ENCODE measurements around the gene COL15A1. TPM values are rescaled to one million over a fixed set of nuclear protein-coding genes. Genes with fewer than 3 reads are reported as not detected.
"Not testable (repeated sequence)": the region's sequence is repeated elsewhere in the genome, so short reads cannot be mapped to it uniquely, and the experiment has no call there.

Gene COL15A1
- total RNA-seq, 1 donor from 2014 or later, result 0.05 TPM

DNA sequence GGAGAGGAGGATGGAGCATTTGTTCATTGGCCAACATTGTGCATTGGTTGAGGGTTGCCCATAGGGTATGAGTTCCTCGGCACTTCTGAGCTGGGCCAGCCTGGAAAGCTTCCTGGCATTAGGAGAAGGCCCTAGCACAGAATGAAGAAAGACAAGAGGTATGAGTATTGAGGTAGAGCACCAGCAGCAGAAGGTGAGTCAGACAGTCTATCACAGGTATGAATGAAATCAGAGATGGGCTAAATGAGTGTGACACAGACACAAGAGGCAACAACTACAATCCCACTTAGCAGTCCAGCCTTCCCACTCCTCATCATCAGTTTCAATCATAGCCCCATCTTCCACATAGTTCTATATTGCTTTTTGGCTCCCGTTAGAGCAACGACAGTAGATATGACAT lies 135.8 kb downstream of the COL15A1 start:
- no peak for DNase-seq (ENCODE audit: low read depth)

GRCh38 chr9:99083051-99083450 lies 139.3 kb downstream of the COL15A1 start:
- DNase-seq (ENCODE audit: low read depth), result no peak

DNA sequence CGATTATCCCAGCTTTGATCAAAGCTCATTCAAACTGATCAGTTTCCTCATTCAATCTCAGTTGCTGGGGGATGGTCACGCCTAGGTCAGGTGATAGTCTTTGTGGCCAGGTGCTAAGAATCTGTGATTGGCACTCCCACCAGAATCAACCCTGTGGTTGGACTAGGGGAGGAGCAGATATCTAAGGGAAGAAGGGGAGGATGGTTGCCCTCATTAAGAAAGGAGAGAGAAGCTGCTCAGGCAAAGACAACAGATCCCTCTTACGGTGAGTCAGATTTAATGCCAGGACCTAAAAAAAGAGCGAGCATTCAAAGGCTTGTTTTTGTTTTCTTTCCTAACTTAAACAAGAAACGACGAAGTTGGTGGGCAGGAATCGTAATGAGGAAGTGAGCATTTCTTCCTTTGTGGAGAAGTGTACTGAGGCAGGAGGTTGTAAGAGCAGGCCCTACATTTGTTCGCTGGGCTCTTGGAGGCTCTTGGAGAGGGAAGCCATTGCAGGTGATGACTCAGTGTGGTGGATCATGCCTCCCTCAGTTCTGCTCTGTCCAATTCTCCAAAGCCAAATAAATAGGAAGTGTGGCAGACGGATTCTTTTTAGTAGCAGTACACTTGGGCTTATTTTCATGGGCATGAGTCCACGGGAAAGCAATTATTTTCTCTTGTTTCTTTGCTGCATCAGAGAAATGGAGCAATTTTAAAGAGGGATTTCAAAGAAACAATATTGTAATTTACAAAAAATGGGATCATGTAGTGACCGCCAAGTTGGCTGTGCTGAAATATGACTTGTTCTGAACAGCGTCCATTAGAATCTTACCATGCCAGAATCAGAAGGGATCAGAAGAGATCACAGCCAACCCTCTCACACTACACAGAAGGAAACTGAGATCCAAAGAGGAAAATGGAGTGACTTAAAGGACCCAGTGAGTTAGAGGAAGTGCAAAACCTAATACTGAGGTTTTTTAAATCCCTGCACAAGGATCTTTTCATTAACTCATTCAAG lies 142.5 kb downstream of the COL15A1 start:
- DNase-seq (ENCODE audit: low read depth), result no peak

- DNase-seq (ENCODE audit: low read depth), result no peak
Measured at GRCh38 chr9:99087462-99087861, 143.8 kb downstream of the COL15A1 start.

- DNase-seq (ENCODE audit: low read depth), result peak; percentile 47
Measured at GRCh38 chr9:99090336-99091130, 146.8 kb downstream of the COL15A1 start.

GRCh38 chr9:99092643-99093491 lies 149.2 kb downstream of the COL15A1 start:
- no peak for DNase-seq (ENCODE audit: low read depth)

DNA sequence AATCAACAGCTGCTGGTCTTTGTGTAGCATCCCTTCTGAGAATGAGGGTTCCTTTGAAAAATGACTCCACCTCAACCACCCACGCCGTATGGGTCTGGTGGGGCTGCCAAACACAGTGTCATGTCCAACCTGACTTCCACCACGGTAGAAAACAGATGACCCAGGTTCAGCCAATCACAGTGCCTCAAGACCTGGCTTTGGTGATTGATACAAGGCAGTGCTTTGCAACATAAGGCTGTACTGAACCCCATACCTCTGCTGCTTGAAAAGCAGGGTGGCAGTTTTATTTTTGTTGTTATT lies 149.7 kb downstream of the COL15A1 start:
- no peak for DNase-seq (ENCODE audit: low read depth)

DNA sequence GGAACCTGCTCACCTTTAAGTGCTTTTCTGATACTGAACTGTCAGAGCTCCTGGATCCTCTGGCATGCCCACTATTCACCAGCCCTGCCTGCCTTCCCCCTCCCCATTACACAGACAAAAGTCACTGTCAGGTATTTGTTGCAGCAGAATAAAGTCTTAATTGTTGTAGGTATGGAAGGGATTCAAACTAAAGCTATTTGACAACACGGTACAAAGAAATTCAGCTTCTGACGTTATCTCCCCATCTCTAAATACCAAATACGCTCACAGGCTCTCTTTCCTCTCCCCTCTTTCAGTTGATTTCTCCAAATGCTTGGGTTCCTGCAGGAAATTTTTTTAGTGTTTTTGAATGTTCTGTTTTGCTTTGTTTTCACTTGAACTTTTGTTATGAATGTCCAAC lies 151.9 kb downstream of the COL15A1 start:
- DNase-seq (ENCODE audit: low read depth), result no peak

DNA sequence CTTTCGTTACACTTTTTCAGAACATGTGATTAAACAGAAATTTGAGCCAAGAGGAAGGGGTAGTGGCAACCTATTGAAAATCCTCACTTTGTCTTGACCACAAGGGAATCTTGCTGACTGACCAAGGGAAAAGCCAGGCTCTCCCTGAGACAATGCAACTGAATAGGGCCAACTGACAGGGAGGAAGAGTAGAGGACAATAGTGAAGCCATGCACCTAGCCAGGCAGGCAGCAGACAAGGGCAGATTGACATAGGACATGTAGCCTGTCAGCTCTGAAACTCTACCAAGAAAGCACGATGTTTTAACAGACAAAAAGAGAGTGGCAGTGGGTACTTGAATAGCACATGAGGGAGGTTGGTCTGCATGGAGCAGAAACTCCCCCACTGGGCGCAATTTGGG lies 152.7 kb downstream of the COL15A1 start:
- no peak for DNase-seq (ENCODE audit: low read depth)

DNA sequence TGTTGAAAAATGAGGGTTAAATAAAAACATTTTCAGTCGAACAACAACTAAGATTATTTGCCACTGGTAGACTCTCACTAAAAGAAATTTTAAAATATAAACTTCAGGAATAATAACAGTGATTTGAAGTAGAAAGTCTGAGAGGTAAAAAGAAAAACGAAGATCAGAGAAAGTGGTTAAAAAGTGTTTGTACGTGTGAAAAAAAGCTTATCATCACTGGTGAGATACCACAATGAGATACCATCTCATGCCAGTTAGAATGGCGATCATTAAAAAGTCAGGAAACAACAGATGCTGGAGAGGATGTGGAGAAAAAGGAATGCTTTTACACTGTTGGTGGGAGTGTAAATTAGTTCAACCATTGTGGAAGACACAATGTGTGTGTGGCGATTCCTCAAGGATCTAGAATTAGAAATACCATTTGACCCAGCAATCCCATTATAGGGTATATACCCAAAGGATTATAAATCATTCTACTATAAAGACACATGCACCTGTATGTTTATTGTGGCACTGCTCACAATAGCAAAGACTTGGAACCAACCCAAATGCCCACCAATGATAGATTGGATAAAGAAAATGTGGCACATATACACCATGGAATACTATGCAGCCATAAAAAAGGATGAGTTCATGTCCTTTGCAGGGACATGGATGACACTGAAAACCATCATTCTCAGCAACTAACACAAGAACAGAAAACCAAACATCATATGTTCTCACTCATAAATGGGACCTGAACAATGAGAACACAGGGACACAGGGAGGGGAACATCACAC lies 156.3 kb downstream of the COL15A1 start:
- not testable (repeated sequence) for DNase-seq (ENCODE audit: low read depth)

DNA sequence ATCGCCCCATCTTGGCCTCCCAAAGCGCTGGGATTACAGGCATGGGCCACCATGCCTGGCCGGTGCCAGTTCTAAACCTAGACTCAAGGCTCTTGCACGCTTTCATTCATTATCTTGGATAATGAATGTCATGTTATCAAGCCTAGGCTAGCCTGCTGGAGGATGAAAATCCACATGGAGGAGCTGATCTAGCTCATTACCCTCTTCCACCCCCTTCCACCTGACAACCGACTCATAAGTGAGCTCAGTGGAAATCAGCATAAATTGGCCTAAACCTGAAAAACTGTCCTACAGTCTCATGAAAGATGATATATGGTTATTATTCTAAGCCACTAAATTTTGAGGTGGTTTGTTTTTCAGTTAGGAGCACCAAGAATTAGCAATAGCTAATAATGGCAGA lies 157.6 kb downstream of the COL15A1 start:
- DNase-seq (ENCODE audit: low read depth), result no peak

GRCh38 chr9:99101812-99102211 lies 158.1 kb downstream of the COL15A1 start:
- no peak for DNase-seq (ENCODE audit: low read depth)

- DNase-seq (ENCODE audit: low read depth), result peak; percentile 80
Measured at GRCh38 chr9:99103054-99103895, 159.6 kb downstream of the COL15A1 start.

GRCh38 chr9:99103901-99104458 lies 160.3 kb downstream of the COL15A1 start:
- no peak for DNase-seq (ENCODE audit: low read depth)

- DNase-seq (ENCODE audit: low read depth), result peak; percentile 69
Measured at GRCh38 chr9:99104459-99105151, 160.9 kb downstream of the COL15A1 start, which contains the start of gene TGFBR1. TGFBR1 (plus strand) TSS chr9:99105113; CDS start chr9:99105206, 93 bp downstream.

DNA sequence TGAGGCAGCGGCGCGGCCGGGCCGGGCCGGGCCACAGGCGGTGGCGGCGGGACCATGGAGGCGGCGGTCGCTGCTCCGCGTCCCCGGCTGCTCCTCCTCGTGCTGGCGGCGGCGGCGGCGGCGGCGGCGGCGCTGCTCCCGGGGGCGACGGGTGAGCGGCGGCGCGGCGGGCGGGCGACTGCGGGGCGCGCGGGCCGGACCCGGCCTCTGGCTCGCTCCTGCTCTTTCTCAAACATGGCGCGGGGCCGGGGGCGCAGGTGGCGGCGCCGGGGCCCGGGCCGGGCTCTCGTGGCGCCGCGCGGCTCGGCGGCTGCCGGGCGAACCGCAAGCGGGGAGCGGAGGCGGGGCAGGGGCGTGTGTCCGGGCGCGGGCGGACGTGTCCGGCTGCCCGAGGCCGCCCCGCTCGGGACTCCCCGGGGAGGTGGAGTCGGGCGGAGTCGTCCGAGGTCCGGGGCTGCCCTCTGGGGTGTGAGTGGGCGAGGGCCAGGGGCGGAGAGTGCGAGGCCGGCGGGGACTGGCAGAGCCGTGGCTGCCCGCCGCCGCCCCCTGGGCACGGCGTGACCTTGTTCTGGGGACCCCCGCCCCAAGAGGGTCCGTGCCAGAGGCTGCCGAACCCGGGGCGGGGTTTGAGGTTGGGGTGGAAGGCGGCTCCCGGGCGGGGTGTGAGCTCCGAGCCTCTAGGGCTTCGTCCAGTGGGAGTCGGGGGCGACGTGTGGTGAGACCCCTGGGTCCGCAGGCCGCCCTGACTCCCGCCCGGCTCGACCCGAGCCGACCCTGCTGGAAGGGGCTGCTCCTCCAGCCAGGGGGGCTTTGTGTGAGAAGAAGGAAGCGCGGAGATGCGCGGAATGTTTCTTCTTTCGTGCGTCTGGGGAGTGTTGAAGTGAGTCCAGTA lies 161.7 kb downstream of the COL15A1 start:
- DNase-seq (ENCODE audit: low read depth), result peak; percentile 47

- DNase-seq (ENCODE audit: low read depth), result no peak
Measured at GRCh38 chr9:99106044-99106375, 162.3 kb downstream of the COL15A1 start.

DNA sequence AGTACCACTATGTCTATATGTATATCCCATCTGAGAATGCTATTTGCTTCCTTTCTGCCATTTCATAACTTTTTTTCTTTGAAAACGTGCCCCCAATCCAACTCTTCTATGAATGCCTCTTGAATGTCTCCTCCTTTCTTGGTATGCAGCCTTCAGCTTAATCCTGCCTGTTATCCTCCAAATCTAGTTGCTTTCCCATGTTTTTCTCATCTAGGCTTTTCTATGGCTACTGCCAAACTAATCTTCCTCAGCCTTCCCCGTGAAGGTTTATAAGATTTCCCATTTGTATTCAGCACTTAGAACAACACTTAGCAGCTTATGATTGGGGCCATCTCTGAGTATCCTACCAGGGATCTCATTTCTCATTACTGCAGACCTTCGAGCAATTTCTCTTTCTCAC lies 163.7 kb downstream of the COL15A1 start:
- no peak for DNase-seq (ENCODE audit: low read depth)
